GM12873 (cell line): ENCODE data around the gene CCDC61.

Source experiments
- CTCF ChIP-seq: IDR thresholded peaks from 2 replicates; pipeline ENCODE4 v1.5.1; 2012; ENCODE audit warnings: low read depth, mild to moderate bottlenecking, moderate library complexity, low read length, control low read depth; ENCODE audit not compliant: insufficient read depth; ENCODE audit errors: missing control alignments

Gene CCDC61

GRCh38 chr19:45968626-45969025 is 26.6 kb upstream of the CCDC61 start:
- TF ChIP-seq CTCF, result no peak

GRCh38 chr19:45969676-45970075 is 25.6 kb upstream of the CCDC61 start:
- no peak for TF ChIP-seq CTCF

- no peak for TF ChIP-seq CTCF
These were observed 23.9 kb upstream of the CCDC61 start for GRCh38 chr19:45971260-45971902.

GRCh38 chr19:45972081-45972946 is 23.0 kb upstream of the CCDC61 start:
- TF ChIP-seq CTCF, result no peak

GRCh38 chr19:45972947-45973540 is 22.2 kb upstream of the CCDC61 start:
- TF ChIP-seq CTCF, result no peak

GRCh38 chr19:45973553-45974338 is 21.5 kb upstream of the CCDC61 start, which contains the start of gene NOVA2:
NOVA2 (minus strand) TSS chr19:45973865; CDS start chr19:45973351, 514 bp downstream.
- no peak for TF ChIP-seq CTCF
